GM10847 (cell line): ENCODE measurements around the gene FURIN.

Experiments
- POLR2A ChIP-seq: IDR thresholded peaks from 2 replicates; pipeline ENCODE4 v1.6.1; 2011; ENCODE audit not compliant: insufficient read length; ENCODE audit errors: extremely low read depth

FURIN gene

GRCh38 chr15:90885432-90886290, 17.3 kb downstream of the FURIN start:
- TF ChIP-seq POLR2A = no peak

- TF ChIP-seq POLR2A = no peak
Observed at GRCh38 chr15:90886291-90886614, 17.9 kb downstream of the FURIN start.

- TF ChIP-seq POLR2A = no peak
Observed at GRCh38 chr15:90887037-90887481, 18.7 kb downstream of the FURIN start.

GRCh38 chr15:90889313-90889730, 20.9 kb downstream of the FURIN start:
- TF ChIP-seq POLR2A = no peak

DNA sequence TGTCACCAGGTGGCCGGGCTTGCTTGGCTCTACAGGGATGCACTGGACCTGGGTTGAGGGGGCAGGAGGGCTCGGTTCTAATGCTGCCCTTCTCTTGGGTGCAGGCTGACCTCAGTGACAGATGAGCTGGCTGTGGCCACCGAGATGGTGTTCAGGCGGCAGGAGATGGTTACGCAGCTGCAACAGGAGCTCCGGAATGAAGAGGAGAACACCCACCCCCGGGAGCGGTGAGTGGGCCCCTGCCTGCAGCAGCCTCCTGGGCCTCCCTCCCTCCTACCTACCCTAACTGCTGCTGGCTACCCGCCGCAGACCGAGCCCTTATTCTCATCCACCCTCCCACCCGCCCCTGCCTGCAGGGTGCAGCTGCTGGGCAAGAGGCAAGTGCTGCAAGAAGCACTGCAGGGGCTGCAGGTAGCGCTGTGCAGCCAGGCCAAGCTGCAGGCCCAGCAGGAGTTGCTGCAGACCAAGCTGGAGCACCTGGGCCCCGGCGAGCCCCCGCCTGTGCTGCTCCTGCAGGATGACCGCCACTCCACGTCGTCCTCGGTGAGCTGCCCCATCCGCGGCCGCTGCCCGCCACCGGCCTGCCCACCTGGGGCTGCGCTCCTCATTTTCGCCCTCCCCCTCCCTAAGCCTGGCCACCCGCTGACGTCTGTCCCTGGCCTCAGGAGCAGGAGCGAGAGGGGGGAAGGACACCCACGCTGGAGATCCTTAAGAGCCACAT, 21.5 kb downstream of the FURIN start:
- no peak for TF ChIP-seq POLR2A

GRCh38 chr15:90890839-90891238, 22.5 kb downstream of the FURIN start:
- no peak for TF ChIP-seq POLR2A

- no peak for TF ChIP-seq POLR2A
Observed at GRCh38 chr15:90891346-90891949, 23.1 kb downstream of the FURIN start.

DNA sequence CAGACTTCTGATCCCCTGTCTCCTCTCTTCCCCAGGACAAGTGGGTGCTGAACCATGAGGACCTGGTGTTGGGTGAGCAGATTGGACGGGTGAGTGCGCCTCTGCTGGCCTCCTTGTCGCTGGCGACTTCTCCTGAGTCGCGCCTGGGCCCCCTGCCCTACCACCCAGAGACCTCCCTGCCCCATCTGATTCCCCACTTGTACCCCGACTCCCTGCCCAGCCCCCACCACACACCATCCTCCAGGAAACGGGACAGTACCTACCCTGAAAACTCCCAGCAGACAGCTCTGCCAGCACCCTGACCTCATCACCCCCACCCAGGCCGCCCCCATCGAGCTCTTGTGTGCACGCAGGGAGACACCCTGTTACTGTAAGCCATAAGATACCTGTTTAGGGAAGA, 23.6 kb downstream of the FURIN start:
- TF ChIP-seq POLR2A = no peak

DNA sequence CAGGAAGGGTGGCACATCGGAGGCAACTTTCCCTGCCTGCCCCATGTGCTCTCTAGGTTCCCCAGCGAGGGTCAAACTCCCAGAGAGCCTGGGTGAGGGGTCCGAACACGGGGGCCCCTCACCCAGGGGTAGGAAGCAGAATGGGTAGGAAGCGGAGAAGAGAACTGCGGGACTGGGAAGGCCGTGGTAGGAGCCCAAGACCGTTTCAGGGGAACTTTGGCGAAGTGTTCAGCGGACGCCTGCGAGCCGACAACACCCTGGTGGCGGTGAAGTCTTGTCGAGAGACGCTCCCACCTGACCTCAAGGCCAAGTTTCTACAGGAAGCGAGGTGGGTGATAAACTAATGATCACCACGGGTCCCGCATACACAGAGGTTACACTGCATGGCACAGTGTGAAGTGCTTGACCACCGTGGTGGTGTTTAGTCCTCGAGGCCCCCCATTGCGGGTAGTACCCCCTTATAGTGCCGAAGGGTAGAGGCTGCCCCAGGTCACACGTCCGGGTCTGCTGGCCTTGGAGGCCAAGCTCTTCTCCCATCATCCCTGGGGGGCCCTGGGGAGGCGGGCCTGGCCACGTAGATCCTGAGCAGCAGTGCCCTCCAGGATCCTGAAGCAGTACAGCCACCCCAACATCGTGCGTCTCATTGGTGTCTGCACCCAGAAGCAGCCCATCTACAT, 24.2 kb downstream of the FURIN start:
- TF ChIP-seq POLR2A = no peak

DNA sequence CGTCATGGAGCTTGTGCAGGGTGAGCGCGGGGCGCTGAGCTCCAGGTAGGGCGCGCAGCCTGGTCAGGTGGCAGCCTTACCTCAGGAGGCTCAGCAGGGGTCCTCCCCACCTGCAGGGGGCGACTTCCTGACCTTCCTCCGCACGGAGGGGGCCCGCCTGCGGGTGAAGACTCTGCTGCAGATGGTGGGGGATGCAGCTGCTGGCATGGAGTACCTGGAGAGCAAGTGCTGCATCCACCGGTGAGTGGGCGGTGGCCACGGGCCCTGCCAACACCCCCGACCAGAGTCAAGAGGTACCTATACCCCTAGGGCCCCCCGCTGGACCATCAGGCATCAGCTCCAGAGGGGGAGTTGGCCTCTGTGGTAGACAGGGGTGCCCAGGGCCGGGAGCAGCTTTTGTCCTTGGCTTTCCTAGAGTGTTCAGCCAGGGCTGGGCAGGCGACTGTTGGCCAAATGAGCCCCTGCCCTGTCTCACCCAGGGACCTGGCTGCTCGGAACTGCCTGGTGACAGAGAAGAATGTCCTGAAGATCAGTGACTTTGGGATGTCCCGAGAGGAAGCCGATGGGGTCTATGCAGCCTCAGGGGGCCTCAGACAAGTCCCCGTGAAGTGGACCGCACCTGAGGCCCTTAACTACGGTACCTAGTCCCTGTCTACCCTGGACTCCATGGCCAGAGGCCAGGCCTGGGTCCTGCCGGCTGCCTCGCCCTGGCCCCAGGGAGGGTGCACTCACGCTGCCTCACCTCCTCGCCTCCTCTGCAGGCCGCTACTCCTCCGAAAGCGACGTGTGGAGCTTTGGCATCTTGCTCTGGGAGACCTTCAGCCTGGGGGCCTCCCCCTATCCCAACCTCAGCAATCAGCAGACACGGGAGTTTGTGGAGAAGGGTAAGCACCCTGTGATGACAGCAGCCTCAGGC, 25.0 kb downstream of the FURIN start:
- TF ChIP-seq POLR2A = no peak

DNA sequence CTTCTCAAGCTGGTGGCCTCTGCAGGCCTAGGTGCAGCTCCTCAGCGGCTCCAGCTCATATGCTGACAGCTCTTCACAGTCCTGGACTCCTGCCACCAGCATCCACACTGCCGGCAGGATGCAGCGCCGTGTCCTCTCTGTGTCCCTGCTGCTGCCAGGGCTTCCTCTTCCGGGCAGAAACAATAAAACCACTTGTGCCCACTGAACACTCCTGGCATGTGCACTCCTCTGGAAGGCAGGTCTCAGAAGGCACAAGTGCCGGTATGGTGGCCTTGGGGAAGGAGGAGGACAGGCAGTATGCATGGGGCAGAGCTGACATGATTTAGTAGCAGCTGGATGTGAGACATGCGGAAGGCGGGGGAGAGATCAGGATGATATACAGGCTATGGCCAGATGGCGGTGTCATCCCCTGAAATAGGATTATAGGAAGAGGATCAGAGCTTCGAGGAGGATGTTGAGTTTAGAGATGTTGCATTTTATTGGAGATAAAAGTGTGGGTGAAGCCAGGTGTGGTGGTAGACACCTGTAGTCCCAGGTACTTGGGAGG, 27.3 kb downstream of the FURIN start:
- no peak for TF ChIP-seq POLR2A

GRCh38 chr15:90901175-90902039, 33.0 kb downstream of the FURIN start:
- no peak for TF ChIP-seq POLR2A
